Ovary (tissue), 3 donors: ENCODE data around the gene UBE2N.

ENCODE experiments used
- CTCF ChIP-seq, 3 donors: fragments of 450-650 bp in 2 of 3; fragments of 200-600 bp in 1 of 3; IDR thresholded peaks; one replicate each; pipeline versions ENCODE4 v1.5.1 to v1.8.0; 2016 to 2022; ENCODE audit warnings: antibody characterized with exemption in 3 of 3, mild to moderate bottlenecking in 1 of 3
- POLR2A ChIP-seq: fragments of 450-650 bp; IDR thresholded peaks from one replicate; pipeline ENCODE4 v1.6.1; 2017; ENCODE audit warnings: antibody characterized with exemption, mild to moderate bottlenecking, moderate library complexity
- donor health status: DM: no; HTN: no; CAD: no.

- no peak for TF ChIP-seq POLR2A
- TF ChIP-seq CTCF (IDR thresholded peaks at IDR 0.05): no peak
Measured at GRCh38 chr12:93425736-93426411, 15.9 kb downstream of the UBE2N start.
